VCaP (cell line): Measurements from ENCODE around the gene JPH2.
"Not testable (repeated sequence)": the region's sequence is repeated elsewhere in the genome, so short reads cannot be mapped to it uniquely, and the experiment has no call there.

Source experiments
- H3K27ac ChIP-seq: fragments of 450-650 bp; 2 replicates; pipeline ENCODE4 v1.5.1; 2017
- TF ChIP-seq, protein P1 (sequence below): fragments of 450-650 bp; conservative IDR thresholded peaks from 2 replicates; pipeline ENCODE4 v1.5.1; 2017; ENCODE audit warnings: mild to moderate bottlenecking, moderate library complexity

The JPH2 gene

DNA sequence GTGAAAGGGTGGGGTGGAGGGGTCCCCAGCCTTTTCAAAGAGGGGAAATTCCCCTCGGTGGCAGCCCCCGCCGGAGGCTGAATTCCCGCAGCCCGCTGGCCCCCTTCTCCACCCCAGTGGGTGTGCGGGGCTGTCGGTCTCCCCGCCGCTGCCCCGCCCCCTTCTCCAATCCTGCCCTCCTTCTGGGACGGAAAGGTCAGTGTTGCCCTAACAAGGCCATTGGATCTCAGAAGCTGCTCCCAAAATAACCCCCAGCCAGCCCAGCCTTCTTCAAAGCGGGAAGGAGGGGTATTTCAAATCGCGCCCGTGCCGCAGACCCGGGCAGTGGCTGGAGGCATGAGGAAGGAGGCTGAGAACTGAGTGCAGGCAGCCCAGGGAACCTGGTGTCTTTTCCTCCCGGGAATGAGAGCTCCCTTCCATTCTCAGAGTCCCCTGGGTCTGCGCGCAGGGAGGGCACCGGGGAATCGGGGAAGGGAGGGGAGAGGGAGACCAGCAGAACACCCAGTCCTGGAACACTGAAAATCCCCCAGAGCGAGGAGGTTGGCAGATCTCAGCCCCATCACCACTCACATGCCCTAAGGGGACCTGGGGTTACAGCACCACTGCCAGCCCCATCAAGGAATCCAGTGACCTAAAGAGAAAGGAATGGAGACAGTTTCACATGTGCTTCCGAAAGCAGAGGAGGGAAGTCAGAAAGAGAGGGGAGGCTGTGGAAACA is at the start of gene JPH2:
TSS of gene JPH2 (minus strand) at position 135 of the 718 bp plus-strand sequence. CDS start 483 bp downstream, outside the sequence.
- TF ChIP-seq, protein P1, sequence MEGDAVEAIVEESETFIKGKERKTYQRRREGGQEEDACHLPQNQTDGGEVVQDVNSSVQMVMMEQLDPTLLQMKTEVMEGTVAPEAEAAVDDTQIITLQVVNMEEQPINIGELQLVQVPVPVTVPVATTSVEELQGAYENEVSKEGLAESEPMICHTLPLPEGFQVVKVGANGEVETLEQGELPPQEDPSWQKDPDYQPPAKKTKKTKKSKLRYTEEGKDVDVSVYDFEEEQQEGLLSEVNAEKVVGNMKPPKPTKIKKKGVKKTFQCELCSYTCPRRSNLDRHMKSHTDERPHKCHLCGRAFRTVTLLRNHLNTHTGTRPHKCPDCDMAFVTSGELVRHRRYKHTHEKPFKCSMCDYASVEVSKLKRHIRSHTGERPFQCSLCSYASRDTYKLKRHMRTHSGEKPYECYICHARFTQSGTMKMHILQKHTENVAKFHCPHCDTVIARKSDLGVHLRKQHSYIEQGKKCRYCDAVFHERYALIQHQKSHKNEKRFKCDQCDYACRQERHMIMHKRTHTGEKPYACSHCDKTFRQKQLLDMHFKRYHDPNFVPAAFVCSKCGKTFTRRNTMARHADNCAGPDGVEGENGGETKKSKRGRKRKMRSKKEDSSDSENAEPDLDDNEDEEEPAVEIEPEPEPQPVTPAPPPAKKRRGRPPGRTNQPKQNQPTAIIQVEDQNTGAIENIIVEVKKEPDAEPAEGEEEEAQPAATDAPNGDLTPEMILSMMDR = no peak
- H3K27ac ChIP-seq = peak within 1 kb of the TSS; percentile 7

DNA sequence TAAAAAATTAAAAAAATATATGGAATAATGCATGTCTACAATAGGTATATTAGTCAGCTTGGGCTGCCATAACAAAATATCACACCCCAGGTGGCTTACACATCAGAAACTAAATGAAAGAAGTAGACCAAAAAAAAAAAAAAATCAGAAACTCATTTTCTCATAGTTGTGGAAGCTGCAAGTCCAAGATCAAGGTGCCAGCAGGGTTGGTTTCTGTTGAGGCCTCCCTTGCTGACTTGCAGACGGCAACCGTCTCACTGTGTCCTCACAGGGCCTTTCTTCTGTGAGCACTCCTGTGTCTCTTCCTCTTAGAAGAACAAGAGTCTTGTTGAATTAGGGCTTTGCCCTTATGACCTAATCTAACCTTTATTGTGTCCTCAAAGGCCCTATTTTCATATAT is 48.7 kb upstream of the JPH2 start:
- TF ChIP-seq, protein P1 = no peak
- no peak overlapping the region for H3K27ac ChIP-seq

DNA sequence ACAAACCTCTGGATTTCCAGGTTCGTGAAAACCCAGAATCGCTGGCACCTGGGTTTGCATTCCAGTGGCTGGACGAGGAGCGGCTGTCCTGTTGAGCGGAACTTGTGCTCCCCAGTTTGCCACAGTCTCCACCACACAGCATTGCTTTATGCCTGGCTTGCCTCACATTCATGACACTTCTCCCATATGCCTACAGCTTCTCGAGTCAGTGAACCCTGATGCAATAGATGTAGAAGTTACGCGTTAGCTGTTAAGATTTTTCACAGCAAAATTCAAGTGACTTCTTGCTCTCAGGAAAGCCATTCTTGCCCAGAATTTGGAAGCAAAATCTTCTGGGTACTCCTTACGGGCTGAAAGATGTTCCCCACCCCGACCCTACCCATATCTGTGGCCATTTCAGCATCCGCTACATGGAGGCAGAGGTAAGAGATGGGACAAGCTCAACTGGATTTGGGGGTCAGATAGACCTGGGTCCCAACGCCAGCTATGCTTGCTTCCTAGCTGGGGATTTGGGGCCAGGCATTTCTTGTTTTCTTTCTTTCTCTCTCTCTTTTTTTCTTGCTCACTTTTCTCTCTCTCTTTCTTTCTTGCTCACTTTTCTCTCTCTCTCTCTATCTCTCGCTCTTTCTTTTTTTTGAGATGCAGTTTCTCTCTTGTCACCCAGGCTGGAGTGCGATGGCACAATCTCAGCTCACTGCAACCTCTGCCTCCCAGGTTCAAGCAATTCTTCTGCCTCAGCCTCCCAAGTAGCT is 47.8 kb upstream of the JPH2 start:
- TF ChIP-seq, protein P1 = no peak
- H3K27ac ChIP-seq = no peak overlapping the region

DNA sequence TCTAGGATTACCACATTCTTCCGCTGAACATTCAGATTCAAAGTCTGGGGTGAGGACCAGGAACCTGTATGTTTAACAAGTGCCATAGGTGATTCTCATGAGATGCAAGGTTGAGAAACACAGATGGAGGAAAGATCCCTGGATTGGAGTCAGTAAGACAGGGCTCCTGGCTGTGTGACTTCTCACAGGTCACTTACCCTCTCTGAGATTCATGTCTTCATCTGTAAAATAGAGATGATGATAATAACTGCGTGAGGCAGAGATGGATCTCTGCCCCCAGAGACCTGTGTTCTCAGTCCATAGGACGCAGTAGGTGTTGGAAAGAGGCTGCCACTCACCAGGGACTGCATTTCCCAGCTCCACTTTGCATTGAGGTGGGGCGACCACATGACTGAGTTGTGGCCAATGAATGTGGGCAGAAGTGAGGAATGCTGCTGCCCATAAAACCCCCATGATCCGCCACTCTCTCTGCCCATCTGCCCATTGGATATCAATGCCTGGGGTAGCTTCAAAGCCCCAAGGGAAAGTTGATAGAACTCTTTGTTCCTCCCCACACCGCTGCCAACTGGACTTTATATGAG is 46.5 kb upstream of the JPH2 start:
- no peak overlapping the region for H3K27ac ChIP-seq
- TF ChIP-seq, protein P1 = no peak

DNA sequence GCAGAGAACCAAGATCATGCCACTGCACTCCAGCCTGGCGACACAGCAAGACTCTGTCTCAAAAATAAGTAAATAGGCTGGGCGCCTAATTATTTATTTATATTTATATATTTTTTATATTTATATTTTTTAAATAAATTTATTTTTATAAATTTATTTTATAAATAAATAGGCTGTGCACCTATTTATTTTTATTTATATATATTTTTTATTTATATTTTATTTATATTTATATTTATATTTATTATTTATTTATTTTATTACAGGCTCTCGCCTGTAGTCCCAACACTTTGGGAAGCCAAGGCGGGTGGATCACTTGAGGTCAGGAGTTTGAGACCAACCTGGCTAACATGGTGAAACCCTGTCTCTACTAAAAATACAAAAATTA is 45.5 kb upstream of the JPH2 start:
- not testable (repeated sequence) for H3K27ac ChIP-seq

DNA sequence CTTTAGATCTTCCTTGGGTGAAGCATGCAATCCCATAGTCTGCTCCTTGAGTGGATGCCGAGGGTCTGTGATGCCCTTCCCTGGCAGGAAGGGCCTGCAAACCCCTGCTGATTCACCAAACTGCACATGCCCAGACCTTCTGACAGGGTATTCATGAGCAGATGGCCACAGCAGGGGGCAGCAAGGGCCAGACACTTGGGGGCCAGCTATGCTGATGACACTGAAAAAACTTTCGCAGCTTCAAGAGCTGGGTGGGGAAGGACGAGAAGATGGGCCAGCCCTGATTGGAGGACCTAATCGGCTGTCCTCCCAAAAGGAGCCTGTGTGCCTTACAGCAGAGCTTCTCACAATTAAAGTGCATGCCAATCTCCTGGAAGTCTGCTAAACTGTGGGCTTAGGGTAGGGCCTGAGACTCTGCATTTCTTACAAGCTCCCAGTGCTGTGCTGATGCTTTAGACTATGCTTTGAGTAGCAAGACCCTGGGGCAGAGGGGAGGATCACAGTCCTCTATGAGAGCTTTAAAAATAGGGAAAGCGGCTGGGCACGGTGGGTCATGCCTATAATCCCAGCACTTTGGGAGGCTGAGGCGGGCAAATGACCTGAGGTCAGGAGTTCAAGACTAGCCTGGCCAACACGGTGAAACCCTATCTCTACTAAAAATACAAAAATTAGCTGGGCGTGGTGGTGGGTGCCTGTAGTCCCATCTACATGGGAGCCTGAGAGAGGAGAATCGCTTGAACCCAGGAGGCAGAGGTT is 44.9 kb upstream of the JPH2 start:
- H3K27ac ChIP-seq = no peak overlapping the region

DNA sequence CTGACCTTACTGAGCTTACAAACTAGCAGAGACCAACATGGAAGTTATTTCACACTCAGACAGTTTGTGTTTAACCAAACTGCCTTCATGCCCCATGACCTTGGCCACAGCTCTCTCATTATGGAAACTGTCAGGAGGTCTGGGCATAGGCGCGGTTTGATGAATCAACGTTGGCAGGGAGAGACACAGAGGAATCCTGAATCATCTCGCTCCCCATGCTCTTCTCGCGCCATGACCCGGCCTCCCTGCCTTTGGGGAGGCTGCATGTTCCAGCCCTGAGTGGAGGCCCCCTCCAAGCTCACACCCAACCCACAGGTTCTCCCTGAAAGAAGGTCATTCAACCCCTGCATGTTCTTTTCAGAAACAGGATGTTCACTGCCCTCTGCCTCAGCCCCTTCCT is 44.2 kb upstream of the JPH2 start:
- no peak overlapping the region for H3K27ac ChIP-seq
- TF ChIP-seq, protein P1 = no peak

More for the DNA sequence above, 44.9 kb upstream of the JPH2 start:
- TF ChIP-seq, protein P1 = no peak
